PC-3 (cell line): ENCODE results near the gene SLC39A8. TPM values are rescaled to one million over a fixed set of nuclear protein-coding genes. Genes with fewer than 3 reads are reported as not detected.
A peak's percentile ranks its signal among the peaks of the same experiment; 100 is the strongest.

ENCODE experiments used
- ATAC-seq: fragments of 200-7000 bp; cut with Tn5 transposase; 2 replicates; pipeline ENCODE4 v1.9.1; 2020; ENCODE audit warnings: mild to moderate bottlenecking, moderate library complexity
- BruUV-seq: library from RNA; stranded (reverse); fragments of 400-500 nt; replicated peaks from 2 replicates; lab custom pipeline; 2021; lab: Mats Ljungman, UMichigan
- CTCF ChIA-PET: fragments of 300-600 bp; sonication (Branson Sonifier 250); formaldehyde crosslinking; loops from one replicate; lab custom pipeline; 2022; ENCODE audit warnings: antibody characterized with exemption; lab: Charles Lee
- POLR2A ChIA-PET: fragments of 300-600 bp; sonication (Branson Sonifier 250); formaldehyde crosslinking; loops from one replicate; lab custom pipeline; 2022; ENCODE audit warnings: antibody characterized with exemption; ENCODE audit not compliant: unreplicated experiment; lab: Charles Lee
- DNase-seq: peaks from one replicate; pipeline ENCODE4 v3.0.0-alpha.2; 2015
- H2AFZ ChIP-seq: fragments of 300-600 bp; sonication (generic); 2 replicates; pipeline ENCODE4 v1.6.0; 2016; ENCODE audit warnings: antibody characterized with exemption, low read length
- H3F3A ChIP-seq: fragments of 300-600 bp; sonication (generic); one replicate; pipeline ENCODE4 v1.6.0; 2017; ENCODE audit warnings: antibody characterized with exemption, low read length, control low read depth, mild to moderate bottlenecking; ENCODE audit not compliant: unreplicated experiment
- H3K27ac ChIP-seq: fragments of 300-600 bp; sonication (generic); 2 replicates; pipeline ENCODE4 v1.5.1; 2016; ENCODE audit warnings: mild to moderate bottlenecking, low read length
- H3K27me3 ChIP-seq: fragments of 300-600 bp; sonication (generic); 2 replicates; pipeline ENCODE4 v1.6.1; 2016; ENCODE audit warnings: low read length, mixed read lengths
- H3K36me3 ChIP-seq: fragments of 300-600 bp; sonication (generic); 2 replicates; pipeline ENCODE4 v1.6.1; 2016; ENCODE audit warnings: low read depth, mixed run types, low read length, mixed read lengths
- H3K4me1 ChIP-seq: fragments of 300-600 bp; sonication (generic); 2 replicates; pipeline ENCODE4 v1.5.1; 2016; ENCODE audit warnings: low read length; ENCODE audit not compliant: insufficient read depth
- H3K4me2 ChIP-seq: fragments of 300-600 bp; sonication (generic); 2 replicates; pipeline ENCODE4 v1.6.0; 2016; ENCODE audit warnings: low read length
- H3K4me3 ChIP-seq: fragments of 300-600 bp; sonication (generic); 2 replicates; pipeline ENCODE4 v1.5.1; 2016; ENCODE audit warnings: mild to moderate bottlenecking, low read length, mixed read lengths
- H3K79me2 ChIP-seq: fragments of 300-600 bp; sonication (generic); 2 replicates; pipeline ENCODE4 v1.6.1; 2017; ENCODE audit warnings: low read length, mixed read lengths
- H3K9ac ChIP-seq: fragments of 300-600 bp; sonication (generic); 2 replicates; pipeline ENCODE4 v1.6.0; 2016; ENCODE audit warnings: mild to moderate bottlenecking, low read length
- H3K9me2 ChIP-seq: fragments of 300-600 bp; sonication (generic); replicated peaks from 2 replicates; pipeline ENCODE4 v1.6.1; 2016; ENCODE audit warnings: mixed run types, low read length, mixed read lengths
- H3K9me3 ChIP-seq: fragments of 300-600 bp; sonication (generic); 2 replicates; pipeline ENCODE4 v1.6.1; 2016; ENCODE audit warnings: low read length, mixed read lengths
- H4K20me1 ChIP-seq: fragments of 300-600 bp; sonication (generic); 2 replicates; pipeline ENCODE4 v1.6.1; 2016; ENCODE audit warnings: low read length, mixed read lengths
- CTCF ChIP-seq: fragments of 300-600 bp; sonication (generic); conservative IDR thresholded peaks from 2 replicates; pipeline ENCODE4 v1.5.1; 2017; ENCODE audit warnings: antibody characterized with exemption, low read depth, mild to moderate bottlenecking, low read length
- EZH2 ChIP-seq: fragments of 300-600 bp; sonication (generic); IDR thresholded peaks from one replicate; pipeline ENCODE4 v1.6.1; 2017; ENCODE audit warnings: antibody characterized with exemption, mild to moderate bottlenecking, low read length; ENCODE audit not compliant: unreplicated experiment
- EZH2phosphoT487 ChIP-seq: fragments of 300-600 bp; sonication (generic); IDR thresholded peaks from 2 replicates; pipeline ENCODE4 v1.6.1; 2018; ENCODE audit warnings: mild to moderate bottlenecking, antibody characterized with exemption, low read length, borderline replicate concordance
- intact Hi-C: fragments of 100-400 bp; cut with micrococcal nuclease; formaldehyde crosslinking; loops from 2 replicates; pipeline ENCODE4 v1.9.0; 2023
- total RNA-seq: library from RNA; depleted of rRNA; stranded (reverse); fragments of >200 nt; gene quantifications from 2 replicates; pipeline ENCODE4 v1.2.3, GENCODE V29; 2014

SLC39A8 gene
- total RNA-seq, 1 experiment from 2014 or later = 19.5 TPM

- H3K27me3 ChIP-seq = no peaks in the 10 kb centered on the region
- H2AFZ ChIP-seq = no peak overlapping the region
- BruUV-seq = no TSS peak
- intact Hi-C loops = no loop called here
- ChIA-PET POLR2A (no interaction called here), CTCF (no interaction called here)
- ATAC-seq (no peak), DNase-seq (no peak)
- H3K4me2 ChIP-seq = no peak overlapping the region
- H3K79me2 ChIP-seq = no peaks in the 10 kb centered on the region
- H3K9ac ChIP-seq = no peak overlapping the region
- H3K36me3 ChIP-seq = no peaks in the 10 kb centered on the region
- H3K9me2 ChIP-seq = no peaks in the 10 kb centered on the region
- H3F3A ChIP-seq = no peaks in the 10 kb centered on the region
- H4K20me1 ChIP-seq = no peaks in the 10 kb centered on the region
- H3K4me3 ChIP-seq = no peak overlapping the region
- no peak overlapping the region for H3K27ac ChIP-seq
- TF ChIP-seq CTCF (no peak), EZH2 (no peak), EZH2phosphoT487 (no peak)
- no peaks in the 10 kb centered on the region for H3K9me3 ChIP-seq
- H3K4me1 ChIP-seq = no peaks in the 10 kb centered on the region
Measured at GRCh38 chr4:102272318-102272717, 73.0 kb downstream of the SLC39A8 start.

GRCh38 chr4:102268355-102268754, 76.9 kb downstream of the SLC39A8 start:
- ATAC-seq = no peak
- no peak overlapping the region for H2AFZ ChIP-seq
- no peak overlapping the region for H3K4me3 ChIP-seq
- ChIA-PET POLR2A (no interaction called here), CTCF (no interaction called here)
- no peaks in the 10 kb centered on the region for H3K27me3 ChIP-seq
- no peaks in the 10 kb centered on the region for H3K36me3 ChIP-seq
- H3K9ac ChIP-seq = no peak overlapping the region
- H3K79me2 ChIP-seq = no peaks in the 10 kb centered on the region
- H3K9me3 ChIP-seq = no peaks in the 10 kb centered on the region
- H3F3A ChIP-seq = no peaks in the 10 kb centered on the region
- no peak for TF ChIP-seq CTCF
- no peak for TF ChIP-seq EZH2phosphoT487
- TF ChIP-seq EZH2 = no peak
- no peak for DNase-seq
- no peaks in the 10 kb centered on the region for H3K4me1 ChIP-seq
- no TSS peak for BruUV-seq
- H3K4me2 ChIP-seq = no peak overlapping the region
- no peaks in the 10 kb centered on the region for H4K20me1 ChIP-seq
- H3K9me2 ChIP-seq = no peaks in the 10 kb centered on the region
- intact Hi-C loops = loop anchor here (10.0 kb wide), 3 partner anchors 374 to 1094 kb away; partner anchors contain the start of gene BANK1
- H3K27ac ChIP-seq = no peak overlapping the region

- Histone ChIP-seq H3K27me3 (no peaks in the 10 kb centered on the region), H3K79me2 (no peaks in the 10 kb centered on the region), H2AFZ (no peak overlapping the region), H3K27ac (no peak overlapping the region), H3K9ac (no peak overlapping the region), H3K9me3 (no peaks in the 10 kb centered on the region), H4K20me1 (no peaks in the 10 kb centered on the region), H3K9me2 (no peaks in the 10 kb centered on the region), H3F3A (no peaks in the 10 kb centered on the region), H3K4me2 (peak overlapping the region; percentile 9; the same call in 1 of the 2 replicates), H3K36me3 (no peaks in the 10 kb centered on the region), H3K4me1 (peaks cover 7% of the 10 kb centered on the region), H3K4me3 (no peak overlapping the region)
- ChIA-PET CTCF (no interaction called here), POLR2A (no interaction called here)
- DNase-seq (peak; percentile 80), ATAC-seq (peak; percentile 91)
- TF ChIP-seq EZH2phosphoT487 = no peak
- no peak for TF ChIP-seq EZH2
- TF ChIP-seq CTCF = peak; percentile 71
- no TSS peak for BruUV-seq
- intact Hi-C loops = loop anchor here (5.0 to 10.0 kb wide), 6 partner anchors 286 to 1088 kb away; partner anchors contain the start of genes BANK1 and PPP3CA
Measured at GRCh38 chr4:102263024-102263787, 82.1 kb downstream of the SLC39A8 start.
